GM12892 (cell line): ENCODE results near the gene COL23A1.

ENCODE experiments used
- POLR2A ChIP-seq: IDR thresholded peaks from 2 replicates; pipeline ENCODE4 v1.6.1; 2011; ENCODE audit warnings: low read depth, low read length, control low read depth
- POLR2AphosphoS5 ChIP-seq: IDR thresholded peaks from 2 replicates; pipeline ENCODE4 v1.6.1; 2011; ENCODE audit warnings: low read depth, low read length, control low read depth
- TAF1 ChIP-seq: IDR thresholded peaks from 2 replicates; pipeline ENCODE4 v1.6.1; 2011; ENCODE audit warnings: low read depth, mild to moderate bottlenecking, control low read depth, low read length, borderline replicate concordance

GRCh38 chr5:178380541-178381074, 209.6 kb downstream of the COL23A1 start:
- TF ChIP-seq POLR2AphosphoS5 (no peak), POLR2A (no peak), TAF1 (no peak)
